K562 (cell line): Measurements from ENCODE around the gene VSTM1. TPM values are rescaled to one million over a fixed set of nuclear protein-coding genes. Genes with fewer than 3 reads are reported as not detected.

ENCODE experiments used
- CBX2 ChIP-seq: fragments of 200-600 bp; sonication (generic); IDR thresholded peaks from one replicate; pipeline ENCODE4 v1.6.1; 2012; ENCODE audit warnings: mild to moderate bottlenecking, low read length, inconsistent platforms; ENCODE audit not compliant: insufficient read depth, poor library complexity, severe bottlenecking
- DDX20 ChIP-seq: fragments of 450-650 bp; IDR thresholded peaks from 2 replicates; pipeline ENCODE4 v1.6.1; 2016; ENCODE audit warnings: missing genetic modification characterization, low read depth, mild to moderate bottlenecking, missing compliant biosample characterization, moderate library complexity
- HCFC1 ChIP-seq: IDR thresholded peaks from 2 replicates; pipeline ENCODE4 v1.6.1; 2012; ENCODE audit warnings: low read depth, low read length, improper control_type of control experiment
- MAFF ChIP-seq: IDR thresholded peaks from 2 replicates; pipeline ENCODE4 v1.6.1; 2012; ENCODE audit warnings: low read length, improper control_type of control experiment
- MCM7 ChIP-seq, 2 experiments: fragments of 450-650 bp; IDR thresholded peaks; 2 replicates each; pipeline ENCODE4 v1.6.1; 2016 to 2018
- NR4A1 ChIP-seq, 2 experiments: fragments of 250-450 bp in 1 of 2; fragments of 450-650 bp in 1 of 2; sonication (Bioruptor Pico) in 1 of 2; IDR thresholded peaks; 2 replicates each; pipeline versions ENCODE4 v1.4.0 to v1.6.1; 2016 to 2020; ENCODE audit warnings: mild to moderate bottlenecking in 2 of 2, missing compliant biosample characterization in 1 of 2, missing genetic modification characterization in 1 of 2, moderate library complexity in 1 of 2
- PML ChIP-seq: IDR thresholded peaks from 2 replicates; pipeline ENCODE4 v1.6.1; 2012; ENCODE audit warnings: low read length, inconsistent platforms
- polyA plus RNA-seq, 8 experiments: library from polyadenylated mRNA; depleted of rRNA in 4 of 8; stranded (reverse) in 5 of 8; unstranded in 3 of 8; fragments of >200 nt; fragmentation: Nextera tagmentation in 2 of 8; fragmentation: Illumina TruSeq in 1 of 8; extraction: Ambion mirVana in 2 of 8; extraction: Trizol in 1 of 8; gene quantifications; 2 replicates each; pipeline versions ENCODE4 v1.2.1 to v1.2.3, GENCODE V29; 2011 to 2014; ENCODE audit warnings: inconsistent platforms in 1 of 8, missing spikeins in 1 of 8
- total RNA-seq, 7 experiments: library from RNA; depleted of rRNA in 6 of 7; stranded (reverse); fragments of >200 nt in 6 of 7; fragmentation: Illumina TruSeq in 2 of 7; extraction: Trizol in 2 of 7; gene quantifications; 2 replicates each; pipeline versions ENCODE4 v1.2.1 to v1.2.3, GENCODE V29; 2011 to 2021; ENCODE audit warnings: low replicate concordance in 1 of 7
- TF ChIP-seq, protein P1 (sequence below), 2 experiments: fragments of 450-650 bp in 1 of 2; IDR thresholded peaks; 2 replicates each; pipeline ENCODE4 v1.6.1; 2011 to 2017; ENCODE audit warnings: low read depth in 2 of 2, antibody characterized with exemption in 1 of 2, borderline replicate concordance in 1 of 2, low read length in 1 of 2, mild to moderate bottlenecking in 1 of 2, mixed read lengths in 1 of 2; ENCODE audit not compliant: control insufficient read depth in 1 of 2
- TF ChIP-seq, protein P2 (sequence below): fragments of 200-600 bp; sonication (generic); IDR thresholded peaks from one replicate; pipeline ENCODE4 v1.6.1; 2012; ENCODE audit warnings: mild to moderate bottlenecking, low read depth, low read length, inconsistent platforms
- TF ChIP-seq, protein P3 (sequence below): conservative IDR thresholded peaks from 2 replicates; pipeline ENCODE4 v1.6.1; 2011; ENCODE audit warnings: low read depth, mild to moderate bottlenecking, low read length; ENCODE audit not compliant: control insufficient read depth

VSTM1 gene
- total and polyA plus RNA-seq, 9 of the 15 experiments (the other 6 are each of a cell fraction or from before 2014, with no cell fraction given), result not detected

DNA sequence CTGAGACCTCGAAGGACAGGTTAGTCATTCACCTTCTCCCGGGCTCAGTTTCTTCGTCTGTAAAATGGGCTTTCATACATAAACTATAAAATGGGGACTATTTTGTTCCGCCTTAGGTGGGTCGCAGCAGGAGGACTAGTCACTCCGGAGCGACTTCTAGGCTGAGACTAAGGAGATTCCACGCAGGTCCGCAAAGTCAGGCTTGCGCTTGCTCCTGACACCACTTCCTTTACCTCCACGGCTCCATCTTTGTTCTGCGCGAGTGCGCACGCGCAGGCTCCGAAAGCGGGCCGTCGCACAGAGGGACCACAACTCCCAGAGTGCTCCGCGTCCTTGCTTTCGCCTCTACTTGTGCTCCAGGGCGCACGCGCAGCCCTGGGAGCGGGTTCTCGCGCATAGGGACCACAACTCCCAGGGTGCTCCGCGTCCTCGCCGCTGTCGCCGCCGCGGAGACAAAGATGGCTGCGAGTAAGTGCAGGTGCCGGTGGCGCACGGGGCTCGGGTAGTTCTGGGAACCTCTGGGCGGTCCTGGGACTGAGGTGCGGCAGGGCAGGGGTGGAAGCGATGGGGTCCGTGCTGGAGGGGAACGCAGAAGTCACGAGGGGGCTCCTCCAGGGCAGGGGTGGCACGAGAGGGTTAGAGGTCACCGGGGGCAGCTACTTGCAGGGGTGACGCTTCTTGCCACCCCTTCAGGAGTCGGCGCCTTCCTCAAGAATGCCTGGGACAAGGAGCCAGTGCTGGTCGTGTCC is 38.9 kb upstream of the VSTM1 start, which contains the start of gene NDUFA3 (continued):
- TF ChIP-seq, protein P1, sequence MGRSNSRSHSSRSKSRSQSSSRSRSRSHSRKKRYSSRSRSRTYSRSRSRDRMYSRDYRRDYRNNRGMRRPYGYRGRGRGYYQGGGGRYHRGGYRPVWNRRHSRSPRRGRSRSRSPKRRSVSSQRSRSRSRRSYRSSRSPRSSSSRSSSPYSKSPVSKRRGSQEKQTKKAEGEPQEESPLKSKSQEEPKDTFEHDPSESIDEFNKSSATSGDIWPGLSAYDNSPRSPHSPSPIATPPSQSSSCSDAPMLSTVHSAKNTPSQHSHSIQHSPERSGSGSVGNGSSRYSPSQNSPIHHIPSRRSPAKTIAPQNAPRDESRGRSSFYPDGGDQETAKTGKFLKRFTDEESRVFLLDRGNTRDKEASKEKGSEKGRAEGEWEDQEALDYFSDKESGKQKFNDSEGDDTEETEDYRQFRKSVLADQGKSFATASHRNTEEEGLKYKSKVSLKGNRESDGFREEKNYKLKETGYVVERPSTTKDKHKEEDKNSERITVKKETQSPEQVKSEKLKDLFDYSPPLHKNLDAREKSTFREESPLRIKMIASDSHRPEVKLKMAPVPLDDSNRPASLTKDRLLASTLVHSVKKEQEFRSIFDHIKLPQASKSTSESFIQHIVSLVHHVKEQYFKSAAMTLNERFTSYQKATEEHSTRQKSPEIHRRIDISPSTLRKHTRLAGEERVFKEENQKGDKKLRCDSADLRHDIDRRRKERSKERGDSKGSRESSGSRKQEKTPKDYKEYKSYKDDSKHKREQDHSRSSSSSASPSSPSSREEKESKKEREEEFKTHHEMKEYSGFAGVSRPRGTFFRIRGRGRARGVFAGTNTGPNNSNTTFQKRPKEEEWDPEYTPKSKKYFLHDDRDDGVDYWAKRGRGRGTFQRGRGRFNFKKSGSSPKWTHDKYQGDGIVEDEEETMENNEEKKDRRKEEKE (IDR thresholded peaks at IDR 0.05; ENCODE audit: borderline replicate concordance in 1 of 2, control insufficient read depth in 1 of 2, low read depth in 2 of 2, low read length in 1 of 2), result no peak
- TF ChIP-seq NR4A1 (CRISPR knock-in tag; IDR thresholded peaks at IDR 0.05) (no peak), NR4A1 (tag; IDR thresholded peaks at IDR 0.05) (no peak), CBX2 (no peak), MAFF (no peak), MCM7 (IDR thresholded peaks at IDR 0.05) (no peak), HCFC1 (peak; percentile 99), DDX20 (tag) (no peak), PML (0 out of 2 replicates have a peak, but pooled peaks have one; percentile 67)
- TF ChIP-seq, protein P2, sequence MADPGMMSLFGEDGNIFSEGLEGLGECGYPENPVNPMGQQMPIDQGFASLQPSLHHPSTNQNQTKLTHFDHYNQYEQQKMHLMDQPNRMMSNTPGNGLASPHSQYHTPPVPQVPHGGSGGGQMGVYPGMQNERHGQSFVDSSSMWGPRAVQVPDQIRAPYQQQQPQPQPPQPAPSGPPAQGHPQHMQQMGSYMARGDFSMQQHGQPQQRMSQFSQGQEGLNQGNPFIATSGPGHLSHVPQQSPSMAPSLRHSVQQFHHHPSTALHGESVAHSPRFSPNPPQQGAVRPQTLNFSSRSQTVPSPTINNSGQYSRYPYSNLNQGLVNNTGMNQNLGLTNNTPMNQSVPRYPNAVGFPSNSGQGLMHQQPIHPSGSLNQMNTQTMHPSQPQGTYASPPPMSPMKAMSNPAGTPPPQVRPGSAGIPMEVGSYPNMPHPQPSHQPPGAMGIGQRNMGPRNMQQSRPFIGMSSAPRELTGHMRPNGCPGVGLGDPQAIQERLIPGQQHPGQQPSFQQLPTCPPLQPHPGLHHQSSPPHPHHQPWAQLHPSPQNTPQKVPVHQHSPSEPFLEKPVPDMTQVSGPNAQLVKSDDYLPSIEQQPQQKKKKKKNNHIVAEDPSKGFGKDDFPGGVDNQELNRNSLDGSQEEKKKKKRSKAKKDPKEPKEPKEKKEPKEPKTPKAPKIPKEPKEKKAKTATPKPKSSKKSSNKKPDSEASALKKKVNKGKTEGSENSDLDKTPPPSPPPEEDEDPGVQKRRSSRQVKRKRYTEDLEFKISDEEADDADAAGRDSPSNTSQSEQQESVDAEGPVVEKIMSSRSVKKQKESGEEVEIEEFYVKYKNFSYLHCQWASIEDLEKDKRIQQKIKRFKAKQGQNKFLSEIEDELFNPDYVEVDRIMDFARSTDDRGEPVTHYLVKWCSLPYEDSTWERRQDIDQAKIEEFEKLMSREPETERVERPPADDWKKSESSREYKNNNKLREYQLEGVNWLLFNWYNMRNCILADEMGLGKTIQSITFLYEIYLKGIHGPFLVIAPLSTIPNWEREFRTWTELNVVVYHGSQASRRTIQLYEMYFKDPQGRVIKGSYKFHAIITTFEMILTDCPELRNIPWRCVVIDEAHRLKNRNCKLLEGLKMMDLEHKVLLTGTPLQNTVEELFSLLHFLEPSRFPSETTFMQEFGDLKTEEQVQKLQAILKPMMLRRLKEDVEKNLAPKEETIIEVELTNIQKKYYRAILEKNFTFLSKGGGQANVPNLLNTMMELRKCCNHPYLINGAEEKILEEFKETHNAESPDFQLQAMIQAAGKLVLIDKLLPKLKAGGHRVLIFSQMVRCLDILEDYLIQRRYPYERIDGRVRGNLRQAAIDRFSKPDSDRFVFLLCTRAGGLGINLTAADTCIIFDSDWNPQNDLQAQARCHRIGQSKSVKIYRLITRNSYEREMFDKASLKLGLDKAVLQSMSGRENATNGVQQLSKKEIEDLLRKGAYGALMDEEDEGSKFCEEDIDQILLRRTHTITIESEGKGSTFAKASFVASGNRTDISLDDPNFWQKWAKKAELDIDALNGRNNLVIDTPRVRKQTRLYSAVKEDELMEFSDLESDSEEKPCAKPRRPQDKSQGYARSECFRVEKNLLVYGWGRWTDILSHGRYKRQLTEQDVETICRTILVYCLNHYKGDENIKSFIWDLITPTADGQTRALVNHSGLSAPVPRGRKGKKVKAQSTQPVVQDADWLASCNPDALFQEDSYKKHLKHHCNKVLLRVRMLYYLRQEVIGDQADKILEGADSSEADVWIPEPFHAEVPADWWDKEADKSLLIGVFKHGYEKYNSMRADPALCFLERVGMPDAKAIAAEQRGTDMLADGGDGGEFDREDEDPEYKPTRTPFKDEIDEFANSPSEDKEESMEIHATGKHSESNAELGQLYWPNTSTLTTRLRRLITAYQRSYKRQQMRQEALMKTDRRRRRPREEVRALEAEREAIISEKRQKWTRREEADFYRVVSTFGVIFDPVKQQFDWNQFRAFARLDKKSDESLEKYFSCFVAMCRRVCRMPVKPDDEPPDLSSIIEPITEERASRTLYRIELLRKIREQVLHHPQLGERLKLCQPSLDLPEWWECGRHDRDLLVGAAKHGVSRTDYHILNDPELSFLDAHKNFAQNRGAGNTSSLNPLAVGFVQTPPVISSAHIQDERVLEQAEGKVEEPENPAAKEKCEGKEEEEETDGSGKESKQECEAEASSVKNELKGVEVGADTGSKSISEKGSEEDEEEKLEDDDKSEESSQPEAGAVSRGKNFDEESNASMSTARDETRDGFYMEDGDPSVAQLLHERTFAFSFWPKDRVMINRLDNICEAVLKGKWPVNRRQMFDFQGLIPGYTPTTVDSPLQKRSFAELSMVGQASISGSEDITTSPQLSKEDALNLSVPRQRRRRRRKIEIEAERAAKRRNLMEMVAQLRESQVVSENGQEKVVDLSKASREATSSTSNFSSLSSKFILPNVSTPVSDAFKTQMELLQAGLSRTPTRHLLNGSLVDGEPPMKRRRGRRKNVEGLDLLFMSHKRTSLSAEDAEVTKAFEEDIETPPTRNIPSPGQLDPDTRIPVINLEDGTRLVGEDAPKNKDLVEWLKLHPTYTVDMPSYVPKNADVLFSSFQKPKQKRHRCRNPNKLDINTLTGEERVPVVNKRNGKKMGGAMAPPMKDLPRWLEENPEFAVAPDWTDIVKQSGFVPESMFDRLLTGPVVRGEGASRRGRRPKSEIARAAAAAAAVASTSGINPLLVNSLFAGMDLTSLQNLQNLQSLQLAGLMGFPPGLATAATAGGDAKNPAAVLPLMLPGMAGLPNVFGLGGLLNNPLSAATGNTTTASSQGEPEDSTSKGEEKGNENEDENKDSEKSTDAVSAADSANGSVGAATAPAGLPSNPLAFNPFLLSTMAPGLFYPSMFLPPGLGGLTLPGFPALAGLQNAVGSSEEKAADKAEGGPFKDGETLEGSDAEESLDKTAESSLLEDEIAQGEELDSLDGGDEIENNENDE, result no peak
- TF ChIP-seq, protein P3, sequence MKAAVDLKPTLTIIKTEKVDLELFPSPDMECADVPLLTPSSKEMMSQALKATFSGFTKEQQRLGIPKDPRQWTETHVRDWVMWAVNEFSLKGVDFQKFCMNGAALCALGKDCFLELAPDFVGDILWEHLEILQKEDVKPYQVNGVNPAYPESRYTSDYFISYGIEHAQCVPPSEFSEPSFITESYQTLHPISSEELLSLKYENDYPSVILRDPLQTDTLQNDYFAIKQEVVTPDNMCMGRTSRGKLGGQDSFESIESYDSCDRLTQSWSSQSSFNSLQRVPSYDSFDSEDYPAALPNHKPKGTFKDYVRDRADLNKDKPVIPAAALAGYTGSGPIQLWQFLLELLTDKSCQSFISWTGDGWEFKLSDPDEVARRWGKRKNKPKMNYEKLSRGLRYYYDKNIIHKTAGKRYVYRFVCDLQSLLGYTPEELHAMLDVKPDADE, result peak; percentile 98
